Measurements from ENCODE around the gene PARD3.

DNA sequence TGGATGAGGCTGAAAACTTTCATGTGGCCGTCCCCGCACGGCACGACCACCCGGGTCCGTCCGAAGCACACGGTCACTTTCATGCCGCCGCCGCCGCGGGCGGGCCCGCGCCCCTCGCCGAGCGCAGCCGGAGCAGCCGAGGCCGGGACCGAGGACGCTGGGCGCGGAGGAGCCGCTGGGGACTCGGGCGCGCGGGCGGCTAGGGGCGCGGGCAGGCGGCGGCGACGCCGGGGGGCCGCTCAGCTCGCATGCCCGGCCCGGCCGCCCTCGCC, 247 bp downstream of the PARD3 start:
- TF ChIP-seq CTCF (conservative IDR thresholded peaks at IDR 0.05), result no peak
- no peak for TF ChIP-seq EZH2 (IDR thresholded peaks at IDR 0.05; ENCODE audit: low read depth)
